Adrenal gland (tissue), 12 donors: ENCODE data around the gene ASAP2. TPM values are rescaled to one million over a fixed set of nuclear protein-coding genes. Genes with fewer than 3 reads are reported as not detected.

Source experiments
- DNase-seq, 7 donors: peaks; one replicate each; pipeline ENCODE4 v3.0.0-alpha.2; 2019 to 2020
- H3K27ac ChIP-seq, 5 donors: fragments of 200-600 bp; sonication (generic) in 4 of 5; 1 replicate in 3 of 5; 2 replicates in 2 of 5; pipeline versions ENCODE4 v1.5.1 to v1.8.0; 2016 to 2020; ENCODE audit warnings: mild to moderate bottlenecking in 1 of 5
- H3K27me3 ChIP-seq: fragments of 200-600 bp; 2 replicates; pipeline ENCODE4 v1.8.0; 2021
- H3K36me3 ChIP-seq, 2 donors: fragments of 200-600 bp; replicated peaks in 1 of 2; 1 replicate in 1 of 2; 2 replicates in 1 of 2; pipeline versions ENCODE4 v1.5.1 to v1.8.0; 2018 to 2022
- H3K4me1 ChIP-seq, 2 donors: fragments of 200-600 bp; replicated peaks in 1 of 2; 1 replicate in 1 of 2; 2 replicates in 1 of 2; pipeline versions ENCODE4 v1.5.1 to v1.8.0; 2018 to 2021
- H3K4me3 ChIP-seq, 4 donors: fragments of 200-600 bp; sonication (generic) in 3 of 4; one replicate each; pipeline ENCODE4 v1.5.1; 2016 to 2018
- H3K9me3 ChIP-seq, 3 donors: fragments of 200-600 bp; sonication (generic) in 1 of 3; replicated peaks in 1 of 3; 1 replicate in 2 of 3; 2 replicates in 1 of 3; pipeline versions ENCODE4 v1.5.1 to v1.8.0; 2016 to 2021
- POLR2A ChIP-seq, 2 donors: fragments of 450-650 bp; IDR thresholded peaks; one replicate each; pipeline ENCODE4 v1.6.1; 2017; ENCODE audit warnings: antibody characterized with exemption in 2 of 2, mild to moderate bottlenecking in 2 of 2, moderate library complexity in 1 of 2
- WGBS, 4 donors: extraction: QIAGEN DNeasy Blood & Tissue Kit in 2 of 4; methylation state at CpG; one replicate each; pipeline versions ENCODE4 v1.1.5 to v1.1.7; 2013 to 2017; 5-methylcytosine and 5-hydroxymethylcytosine counted together
- intact Hi-C, 2 donors: fragments of 100-400 bp; cut with DNase I; formaldehyde crosslinking; loops; one replicate each; pipeline versions ENCODE4 v1.14.1 to v1.15.0; 2022 to 2023
- polyA plus RNA-seq, 3 donors: library from polyadenylated mRNA; stranded (reverse); fragments of 200-250 nt in 2 of 3; fragments of 350-450 nt in 1 of 3; fragmentation: Illumina TruSeq in 1 of 3; extraction: RNeasy Lipid Tissue Mini Kit (QIAGEN cat#74804) in 1 of 3; gene quantifications; one replicate each; pipeline ENCODE4 v1.2.3, GENCODE V29; 2013 to 2014
- total RNA-seq, 9 donors: library from RNA; depleted of rRNA in 4 of 9; stranded (reverse); fragments of >200 nt in 4 of 9; fragments of 120-200 nt in 1 of 9; fragmentation: NEBNext Ultra II Directional in 1 of 9; extraction: Animal tissue kit (Norgen Biotek cat#: 25700) in 1 of 9; gene quantifications; one replicate each; pipeline versions ENCODE4 v1.1.0 to v1.2.4, GENCODE V29; 2013 to 2023
- TF ChIP-seq, protein P1 (sequence below), 6 experiments: fragments of 450-650 bp in 4 of 6; fragments of 200-600 bp in 2 of 6; sonication (generic) in 1 of 6; IDR thresholded peaks; 1 replicate in 5 of 6; 2 replicates in 1 of 6; pipeline versions ENCODE4 v1.5.1 to v1.8.0; 2016 to 2021; ENCODE audit warnings: antibody characterized with exemption in 6 of 6, mild to moderate bottlenecking in 2 of 6, moderate library complexity in 1 of 6
- donor health status: healthy with polysubstance abuse.
- donor health status: Bipolar disorder and iron deficiency.
- donor health status: DM: yes; HTN: yes; CAD: no.
- donor health status: DM: no; HTN: no; CAD: no.
- donor health status: DM: no; HTN: no; CAD: no.
- donor health status: DM: yes; HTN: yes; CAD: no.

ASAP2 gene
- total and polyA plus RNA-seq, 12 donors = 5.4 to 12.9 (median 7.7) TPM

DNA sequence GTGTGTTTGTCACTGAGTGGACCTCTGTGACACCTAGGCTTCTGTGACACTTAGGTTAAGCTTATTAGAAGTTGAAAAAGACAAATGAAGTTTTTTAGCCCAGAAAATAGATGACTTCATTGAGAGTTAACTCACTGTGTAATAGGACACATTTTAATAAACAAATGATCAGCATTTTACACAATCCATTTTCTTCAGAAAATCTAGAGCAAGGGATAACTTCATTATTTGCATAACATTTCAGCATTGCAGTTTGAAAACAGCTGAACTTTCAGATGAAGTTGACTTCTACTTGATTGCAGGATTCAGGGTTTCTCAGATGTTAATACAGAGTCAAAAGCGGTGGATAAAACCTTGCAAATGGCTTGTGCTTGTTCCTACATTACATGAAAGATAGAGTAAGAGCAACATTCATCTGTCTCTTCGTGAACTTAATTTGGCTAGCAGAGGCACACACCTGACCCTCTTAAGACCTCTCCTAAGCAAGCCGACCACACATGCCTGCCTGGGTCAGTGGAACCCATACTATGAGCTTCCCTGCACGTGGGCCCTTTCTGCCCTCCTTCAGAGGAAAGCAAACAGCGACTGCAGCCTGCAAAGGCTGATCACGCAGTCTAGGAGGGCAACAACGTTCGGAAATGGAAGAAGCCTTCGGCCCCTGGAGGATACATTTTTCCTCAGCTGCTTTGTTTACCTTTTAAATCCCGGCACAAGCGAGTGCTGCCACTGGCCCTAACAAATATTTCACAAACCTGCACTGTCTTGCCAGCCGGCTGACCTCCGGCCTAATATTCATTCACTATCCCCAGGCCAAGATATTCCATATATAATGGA, 200.1 kb downstream of the ASAP2 start:
- Histone ChIP-seq H3K4me3 (no peak overlapping the region), H3K9me3 (no peaks in the 10 kb centered on the region), H3K36me3 (peaks cover 0 to 26% of the 10 kb centered on the region in 2 donors), H3K27me3 (no peaks in the 10 kb centered on the region), H3K4me1 (peaks cover 0 to 11% of the 10 kb centered on the region in 2 donors), H3K27ac (no peak overlapping the region)
- TF ChIP-seq, protein P1, sequence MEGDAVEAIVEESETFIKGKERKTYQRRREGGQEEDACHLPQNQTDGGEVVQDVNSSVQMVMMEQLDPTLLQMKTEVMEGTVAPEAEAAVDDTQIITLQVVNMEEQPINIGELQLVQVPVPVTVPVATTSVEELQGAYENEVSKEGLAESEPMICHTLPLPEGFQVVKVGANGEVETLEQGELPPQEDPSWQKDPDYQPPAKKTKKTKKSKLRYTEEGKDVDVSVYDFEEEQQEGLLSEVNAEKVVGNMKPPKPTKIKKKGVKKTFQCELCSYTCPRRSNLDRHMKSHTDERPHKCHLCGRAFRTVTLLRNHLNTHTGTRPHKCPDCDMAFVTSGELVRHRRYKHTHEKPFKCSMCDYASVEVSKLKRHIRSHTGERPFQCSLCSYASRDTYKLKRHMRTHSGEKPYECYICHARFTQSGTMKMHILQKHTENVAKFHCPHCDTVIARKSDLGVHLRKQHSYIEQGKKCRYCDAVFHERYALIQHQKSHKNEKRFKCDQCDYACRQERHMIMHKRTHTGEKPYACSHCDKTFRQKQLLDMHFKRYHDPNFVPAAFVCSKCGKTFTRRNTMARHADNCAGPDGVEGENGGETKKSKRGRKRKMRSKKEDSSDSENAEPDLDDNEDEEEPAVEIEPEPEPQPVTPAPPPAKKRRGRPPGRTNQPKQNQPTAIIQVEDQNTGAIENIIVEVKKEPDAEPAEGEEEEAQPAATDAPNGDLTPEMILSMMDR (IDR thresholded peaks at IDR 0.05) = no peak
- no peak for TF ChIP-seq POLR2A (IDR thresholded peaks at IDR 0.05)
- 70 to 77% (median 76%) methylated on average over 13 of the region's 13 CpGs for WGBS, 4 donors
- intact Hi-C loops = no loop called here
- DNase-seq = no peak

GRCh38 chr2:9407363-9407811, 200.8 kb downstream of the ASAP2 start:
- no peaks in the 10 kb centered on the region for H3K9me3 ChIP-seq
- H3K27ac ChIP-seq = no peak overlapping the region
- peaks cover 0 to 32% of the 10 kb centered on the region in 2 donors for H3K36me3 ChIP-seq
- WGBS, 4 donors = 85 to 91% (median 87%) methylated on average over 6 to 8 of the region's 8 CpGs
- peak in 1 of 7 donors; percentile 35 for DNase-seq
- H3K4me3 ChIP-seq = no peak overlapping the region
- TF ChIP-seq, protein P1 (IDR thresholded peaks at IDR 0.05) = no peak
- TF ChIP-seq POLR2A (IDR thresholded peaks at IDR 0.05) = no peak
- intact Hi-C loops = no loop called here
- H3K27me3 ChIP-seq = no peaks in the 10 kb centered on the region
- H3K4me1 ChIP-seq = peaks cover 0 to 11% of the 10 kb centered on the region in 2 donors

DNA sequence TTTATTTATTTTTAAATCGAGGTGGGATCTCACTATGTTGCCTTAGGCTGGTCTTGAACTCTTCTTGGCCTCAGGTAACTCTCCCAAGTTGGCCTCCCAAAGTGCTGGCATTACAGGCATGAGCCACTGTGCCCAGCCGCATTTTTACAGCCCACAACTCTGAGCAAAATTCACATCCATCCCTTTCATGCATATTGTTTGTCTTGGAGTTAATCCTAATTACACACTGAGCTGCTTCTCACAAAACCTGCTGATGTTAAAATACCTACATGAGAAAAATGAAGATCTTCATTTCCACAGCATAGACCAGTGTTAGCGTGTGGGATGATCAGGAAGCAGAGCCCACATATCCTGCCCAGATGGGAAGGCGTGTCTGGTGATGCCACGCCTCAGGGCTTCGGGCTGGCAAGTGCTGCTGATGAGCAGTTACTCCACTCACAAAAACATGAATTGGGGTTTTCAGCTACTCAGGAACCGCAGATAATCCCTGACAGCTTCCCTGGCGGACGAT, 202.1 kb downstream of the ASAP2 start:
- peaks cover 0 to 6% of the 10 kb centered on the region in 2 donors for H3K4me1 ChIP-seq
- no peaks in the 10 kb centered on the region for H3K9me3 ChIP-seq
- H3K27ac ChIP-seq = no peak overlapping the region
- intact Hi-C loops = no loop called here
- no peak overlapping the region for H3K4me3 ChIP-seq
- peak in 1 of 7 donors; percentile 42 for DNase-seq
- 83 to 90% (median 86%) methylated on average over 9 of the region's 9 CpGs for WGBS, 4 donors
- TF ChIP-seq, protein P1 (IDR thresholded peaks at IDR 0.05) = no peak
- TF ChIP-seq POLR2A (IDR thresholded peaks at IDR 0.05) = no peak
- H3K27me3 ChIP-seq = no peaks in the 10 kb centered on the region
- H3K36me3 ChIP-seq = peaks cover 0 to 32% of the 10 kb centered on the region in 2 donors

DNA sequence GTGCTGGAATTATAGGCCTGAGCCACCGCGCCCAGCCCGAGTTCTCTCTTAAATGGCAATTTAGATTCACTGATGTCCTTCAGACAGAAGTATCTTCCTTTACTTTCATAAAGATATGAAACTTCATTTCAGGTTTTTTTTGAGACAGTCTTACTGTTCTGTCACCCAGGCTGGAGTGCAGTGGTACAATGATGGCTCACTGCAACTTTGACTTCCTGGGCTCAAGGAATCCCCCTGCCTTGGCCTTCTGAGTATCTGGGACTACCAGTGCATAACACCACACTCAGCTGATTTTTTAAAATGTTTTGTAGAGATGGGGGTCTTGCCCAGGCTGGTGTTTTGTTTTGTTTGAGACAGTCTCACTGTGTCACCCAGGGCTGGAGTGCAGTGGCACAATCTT, 203.5 kb downstream of the ASAP2 start:
- H3K36me3 ChIP-seq = peaks cover 0 to 32% of the 10 kb centered on the region in 2 donors
- 89 to 100% (median 97%) methylated on average over 3 of the region's 3 CpGs for whole genome bisulfite sequencing, 4 donors

More for the DNA sequence above, 203.5 kb downstream of the ASAP2 start:
- TF ChIP-seq POLR2A (IDR thresholded peaks at IDR 0.05) = no peak
- TF ChIP-seq, protein P1 (IDR thresholded peaks at IDR 0.05) = no peak
- Histone ChIP-seq H3K4me1 (no peaks in the 10 kb centered on the region), H3K27me3 (no peaks in the 10 kb centered on the region), H3K27ac (no peak overlapping the region), H3K9me3 (no peaks in the 10 kb centered on the region), H3K4me3 (no peak overlapping the region)
- intact Hi-C loops = no loop called here
- DNase-seq = peak in 1 of 7 donors; percentile 27
